HFFc6 (cell line): ENCODE data around the gene GINM1. TPM values are rescaled to one million over a fixed set of nuclear protein-coding genes. Genes with fewer than 3 reads are reported as not detected.
A peak's percentile ranks its signal among the peaks of the same experiment; 100 is the strongest.

Experiments used
- DNase-seq: peaks from one replicate; pipeline ENCODE4 v3.0.0-alpha.2; 2018
- H3K27ac Mint-ChIP-seq: 2 replicates; pipeline ENCODE4 v1.8.0; 2020; ENCODE audit warnings: mild to moderate bottlenecking, mixed read lengths
- H3K27me3 Mint-ChIP-seq: 2 replicates; pipeline ENCODE4 v1.8.0; 2021; ENCODE audit warnings: mild to moderate bottlenecking, moderate library complexity, mixed read lengths; ENCODE audit not compliant: insufficient read depth
- H3K36me3 Mint-ChIP-seq: 2 replicates; pipeline ENCODE4 v1.8.0; 2021; ENCODE audit warnings: low read depth, mixed read lengths
- H3K4me1 Mint-ChIP-seq: 2 replicates; pipeline ENCODE4 v1.8.0; 2020; ENCODE audit warnings: low read depth, mixed read lengths
- H3K4me3 Mint-ChIP-seq: 2 replicates; pipeline ENCODE4 v1.8.0; 2020; ENCODE audit warnings: mild to moderate bottlenecking, moderate library complexity, mixed read lengths
- H3K9me3 Mint-ChIP-seq: 2 replicates; pipeline ENCODE4 v1.8.0; 2020; ENCODE audit warnings: mild to moderate bottlenecking, mixed read lengths
- CTCF ChIP-seq: fragments of 200-600 bp; sonication (generic); IDR thresholded peaks from 2 replicates; pipeline ENCODE4 v1.5.0; 2021; ENCODE audit warnings: antibody characterized with exemption, mild to moderate bottlenecking
- total RNA-seq, 6 experiments: library from RNA; stranded (reverse); fragmentation: NEBNext Ultra II Directional; extraction: Animal tissue kit (Norgen Biotek cat#: 25700); gene quantifications; 2 replicates in 1 of 6; 3 replicates in 5 of 6; pipeline ENCODE4 v1.2.3, GENCODE V29; 2021

The GINM1 gene
- total RNA-seq, 6 experiments from 2014 or later = 60.9 to 69.3 (median 63.7) TPM

GRCh38 chr6:149560736-149561135 is 5.4 kb upstream of the GINM1 start:
- no peak for DNase-seq
- Mint-ChIP-seq H3K27ac (no peak overlapping the region), H3K36me3 (no peaks in the 10 kb centered on the region), H3K4me1 (peaks cover 28% of the 10 kb centered on the region), H3K4me3 (no peak overlapping the region), H3K9me3 (no peaks in the 10 kb centered on the region), H3K27me3 (peaks cover 10% of the 10 kb centered on the region; the same call in 1 of the 2 replicates)
- peak; percentile 78 for TF ChIP-seq CTCF

DNA sequence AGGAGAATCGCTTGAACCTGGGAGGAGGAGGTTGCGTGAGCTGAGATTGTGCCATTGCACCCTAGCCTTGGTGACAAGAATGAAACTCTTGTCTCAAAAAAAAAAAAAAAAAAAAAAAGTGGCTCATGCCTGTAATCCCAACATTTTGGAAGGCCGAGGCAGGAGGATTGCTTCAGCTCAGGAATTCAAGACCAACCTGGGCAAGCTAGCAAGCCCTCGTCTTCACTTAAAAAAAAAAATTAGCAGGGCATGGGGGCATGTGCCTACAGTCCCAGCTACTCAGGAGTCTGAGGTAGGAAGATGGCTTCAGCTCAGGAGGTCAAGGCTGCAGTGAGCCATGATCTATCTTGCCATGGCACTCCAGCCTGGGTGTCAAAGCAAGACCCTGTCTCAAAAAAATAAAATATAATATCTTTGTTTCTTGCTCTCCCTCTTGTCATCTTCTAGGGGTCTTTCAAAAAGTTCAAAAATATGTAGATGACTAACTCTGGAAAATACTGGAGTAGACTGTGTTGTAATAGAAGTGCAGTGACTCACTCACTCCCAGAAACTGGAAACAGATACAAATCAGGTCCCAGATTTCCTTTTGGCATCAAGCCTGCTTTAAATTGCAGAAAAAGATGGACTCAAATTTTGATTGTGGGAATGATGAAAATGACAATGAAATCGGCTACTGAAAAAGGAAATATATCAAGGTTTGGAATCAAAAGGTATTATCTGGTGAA is 2.8 kb upstream of the GINM1 start:
- Mint-ChIP-seq H3K4me3 (peak overlapping the region; percentile 55), H3K27ac (peak overlapping the region; percentile 47), H3K36me3 (no peaks in the 10 kb centered on the region), H3K27me3 (peaks cover 6% of the 10 kb centered on the region; the same call in 1 of the 2 replicates), H3K4me1 (peaks cover 34% of the 10 kb centered on the region), H3K9me3 (no peaks in the 10 kb centered on the region)
- TF ChIP-seq CTCF = no peak
- peak; percentile 77 for DNase-seq

DNA sequence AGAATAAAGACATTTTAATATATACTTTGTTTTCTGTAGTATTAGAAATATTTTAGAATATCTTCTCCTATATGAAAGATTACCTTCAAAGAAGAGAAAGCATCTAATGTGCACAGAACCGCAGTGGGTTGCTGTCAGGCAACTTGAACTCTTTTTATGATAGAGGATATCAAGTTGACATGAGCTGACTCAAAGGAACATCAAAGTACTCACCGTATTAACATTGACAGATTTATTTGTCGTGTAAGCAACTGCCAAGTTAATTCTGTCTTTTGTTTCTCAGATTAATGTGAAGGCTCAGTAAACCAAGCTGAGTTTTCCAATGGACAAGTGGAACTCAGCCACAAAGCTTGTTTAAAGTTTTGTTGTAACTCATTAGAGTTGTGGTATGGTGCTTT is 2.2 kb upstream of the GINM1 start:
- DNase-seq = no peak
- Mint-ChIP-seq H3K4me3 (peak overlapping the region; percentile 55), H3K36me3 (no peaks in the 10 kb centered on the region), H3K27ac (peak overlapping the region; percentile 47; the same call in 1 of the 2 replicates), H3K4me1 (peaks cover 34% of the 10 kb centered on the region), H3K27me3 (peaks cover 6% of the 10 kb centered on the region; the same call in 1 of the 2 replicates), H3K9me3 (no peaks in the 10 kb centered on the region)
- TF ChIP-seq CTCF = no peak

DNA sequence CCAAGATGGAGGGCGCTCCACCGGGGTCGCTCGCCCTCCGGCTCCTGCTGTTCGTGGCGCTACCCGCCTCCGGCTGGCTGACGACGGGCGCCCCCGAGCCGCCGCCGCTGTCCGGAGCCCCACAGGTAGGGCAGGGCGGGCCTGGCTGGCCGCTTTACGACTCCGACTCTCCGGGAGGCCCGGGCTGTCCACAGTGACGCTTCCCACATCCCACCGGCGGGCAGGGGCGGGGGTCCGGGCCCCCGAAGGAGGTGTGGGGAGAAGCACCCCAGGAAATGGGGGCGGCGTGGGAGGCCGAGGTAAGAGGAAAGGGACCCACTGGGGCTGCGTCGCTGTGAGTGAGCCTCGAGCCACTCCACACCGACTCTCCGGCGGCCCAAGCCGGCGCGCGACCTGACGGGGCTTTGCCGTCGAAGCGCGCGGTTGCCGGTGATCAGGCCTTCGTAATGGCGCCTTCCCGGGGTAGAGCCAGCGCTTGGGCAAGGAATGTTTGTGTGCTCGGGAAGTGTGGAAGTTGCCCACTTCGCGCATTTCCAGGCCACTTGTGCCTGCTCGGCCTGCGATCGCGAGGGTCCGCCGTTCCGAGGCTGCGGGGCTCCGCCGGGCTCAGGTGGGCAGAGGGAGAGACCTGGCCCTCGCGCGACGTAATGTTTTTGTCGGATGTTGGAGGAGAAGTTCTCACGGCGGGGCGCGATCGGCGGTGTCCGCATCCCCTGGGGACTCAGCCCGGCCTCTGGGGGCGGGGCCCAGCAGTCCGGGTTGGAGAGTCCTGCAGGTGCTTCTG is 427 bp downstream of the GINM1 start:
- peak; percentile 16 for DNase-seq
- peaks cover 34% of the 10 kb centered on the region for H3K4me1 Mint-ChIP-seq
- TF ChIP-seq CTCF = no peak
- peak overlapping the region; percentile 91 for H3K4me3 Mint-ChIP-seq
- H3K9me3 Mint-ChIP-seq = no peaks in the 10 kb centered on the region
- no peaks in the 10 kb centered on the region for H3K27me3 Mint-ChIP-seq
- H3K36me3 Mint-ChIP-seq = no peaks in the 10 kb centered on the region
- peak overlapping the region; percentile 84 for H3K27ac Mint-ChIP-seq

DNA sequence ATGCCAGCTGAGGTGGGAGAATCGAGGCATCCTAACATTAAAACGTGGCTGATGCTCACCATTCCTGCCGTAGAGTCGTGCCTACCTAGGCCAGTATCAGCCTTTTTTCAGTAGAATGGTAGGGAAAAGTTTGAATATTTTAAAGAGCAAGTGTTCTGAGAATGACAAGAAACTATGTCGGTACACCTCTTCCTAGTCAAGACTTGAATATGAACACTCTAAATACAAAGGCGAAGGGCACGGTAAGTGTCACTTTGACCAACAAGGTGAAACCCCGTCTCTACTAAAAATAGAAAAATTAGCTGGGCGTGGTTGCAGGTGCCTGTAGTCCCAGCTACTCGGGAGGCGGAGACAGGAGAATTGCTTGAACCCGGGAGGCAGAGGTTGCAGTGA is 1.0 kb downstream of the GINM1 start:
- H3K36me3 Mint-ChIP-seq = no peaks in the 10 kb centered on the region
- H3K9me3 Mint-ChIP-seq = no peaks in the 10 kb centered on the region
- H3K27ac Mint-ChIP-seq = peak overlapping the region; percentile 84
- H3K4me3 Mint-ChIP-seq = peak overlapping the region; percentile 91
- TF ChIP-seq CTCF = no peak
- peaks cover 34% of the 10 kb centered on the region for H3K4me1 Mint-ChIP-seq
- H3K27me3 Mint-ChIP-seq = no peaks in the 10 kb centered on the region
- DNase-seq = no peak
